ENCODE measurements around the gene LEF1.

Gene LEF1

DNA sequence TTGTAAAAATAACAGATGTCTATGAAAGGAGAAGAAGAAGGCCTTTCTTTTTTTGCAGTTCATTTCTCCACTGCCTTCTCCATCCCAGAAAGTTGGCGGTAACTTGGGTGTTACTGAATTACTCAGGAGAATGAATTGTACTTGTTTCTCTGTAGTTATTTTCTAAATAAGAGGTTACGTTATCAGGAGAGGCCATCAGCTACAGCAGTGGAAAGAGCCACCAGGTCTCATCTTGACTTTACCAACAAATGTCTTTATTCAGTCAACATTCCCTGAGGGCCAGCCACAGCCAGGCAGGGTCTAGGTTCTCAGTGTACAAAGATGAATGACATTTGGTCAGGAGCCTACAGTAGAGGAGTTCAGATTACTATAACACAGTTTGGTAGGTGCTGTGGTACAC lies 170.9 kb downstream of the LEF1 start:
- DNase-seq (ENCODE audit: low read depth), result no peak
- no peak overlapping the region for H3K4me3 ChIP-seq (ENCODE audit: control insufficient read depth, low read depth, low read length)
- no peak for TF ChIP-seq CTCF (conservative IDR thresholded peaks at IDR 0.05; ENCODE audit: control insufficient read depth, insufficient read depth, low read depth, low read length)
